ENCODE data around the gene DPP6. TPM values are rescaled to one million over a fixed set of nuclear protein-coding genes. Genes with fewer than 3 reads are reported as not detected.
A peak's percentile ranks its signal among the peaks of the same experiment; 100 is the strongest.

The DPP6 gene
- total RNA-seq, 1 donor from 2014 or later = not detected

DNA sequence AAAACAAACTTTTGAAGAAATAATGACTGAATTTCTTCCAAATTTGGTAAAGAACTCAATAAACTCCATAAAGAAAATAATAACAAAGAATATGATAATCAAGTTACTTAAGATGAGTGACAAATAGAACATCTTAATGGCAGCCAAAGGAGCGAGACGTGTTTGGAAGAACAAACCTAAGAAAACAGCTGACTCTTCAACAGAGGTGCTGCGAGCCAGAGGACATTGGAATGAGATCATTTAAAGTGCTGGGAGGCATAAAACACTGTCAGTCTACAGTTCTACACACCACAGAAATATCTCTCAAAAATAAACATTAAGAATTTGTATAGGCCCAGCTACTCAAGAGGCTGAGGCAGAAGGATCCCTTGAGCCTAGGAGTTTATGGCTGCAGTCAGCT, 507.3 kb downstream of the DPP6 start:
- no peak overlapping the region for H3K27ac Mint-ChIP-seq
- H3K4me1 Mint-ChIP-seq = no peaks in the 10 kb centered on the region
- no peak for DNase-seq
- H3K27me3 Mint-ChIP-seq = no peaks in the 10 kb centered on the region
- H3K36me3 Mint-ChIP-seq (ENCODE audit: low read depth) = no peaks in the 10 kb centered on the region
- H3K9me3 Mint-ChIP-seq = no peaks in the 10 kb centered on the region
- H3K4me3 Mint-ChIP-seq = no peak overlapping the region
- intact Hi-C loops (cut with micrococcal nuclease) = no loop called here

DNA sequence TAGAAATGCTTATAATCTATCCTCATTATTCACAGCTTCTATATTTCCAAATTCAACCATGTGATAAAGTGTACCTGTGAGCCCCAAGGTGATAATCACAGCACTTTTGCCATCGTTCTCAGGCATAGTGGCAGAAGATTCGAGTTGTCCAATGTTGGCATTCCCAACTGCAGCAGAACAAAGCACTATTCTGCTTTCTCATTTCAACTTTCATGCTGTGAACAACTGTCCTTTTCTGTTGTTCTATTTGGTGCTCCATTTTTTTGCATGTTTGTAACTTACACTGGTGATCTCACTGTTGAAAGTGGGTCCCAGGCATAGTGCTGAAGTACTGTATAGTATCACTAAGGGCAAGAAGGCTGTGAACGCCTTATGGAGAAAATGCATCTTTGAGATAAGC, 512.5 kb downstream of the DPP6 start:
- no peak overlapping the region for H3K4me3 Mint-ChIP-seq

DNA sequence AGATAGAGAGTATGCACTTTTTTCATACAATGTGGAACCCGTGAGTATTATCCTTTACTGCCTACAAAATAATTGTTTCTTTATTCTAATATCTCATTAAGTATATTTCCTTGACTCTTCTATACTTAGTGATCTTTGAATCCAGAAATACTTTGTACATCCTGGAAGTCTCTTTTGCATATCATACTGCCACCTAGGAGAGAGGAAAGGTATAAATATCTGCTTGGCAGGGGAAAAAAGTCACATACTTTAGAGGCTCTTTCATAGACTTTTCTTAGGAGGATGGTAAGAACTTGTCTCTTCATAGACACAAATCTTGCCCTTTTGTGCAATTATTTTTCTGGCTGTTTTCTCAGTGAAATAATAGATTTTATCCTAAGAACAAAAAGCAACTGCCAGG, 514.7 kb downstream of the DPP6 start:
- no peak for DNase-seq
- Mint-ChIP-seq H3K4me3 (no peak overlapping the region), H3K36me3 (ENCODE audit: low read depth) (no peaks in the 10 kb centered on the region), H3K4me1 (no peaks in the 10 kb centered on the region), H3K9me3 (peaks cover 3% of the 10 kb centered on the region), H3K27ac (no peak overlapping the region), H3K27me3 (no peaks in the 10 kb centered on the region)
- intact Hi-C loops (cut with micrococcal nuclease) = no loop called here

More for the DNA sequence above, 512.5 kb downstream of the DPP6 start:
- Mint-ChIP-seq H3K36me3 (ENCODE audit: low read depth) (no peaks in the 10 kb centered on the region), H3K27ac (no peak overlapping the region), H3K4me1 (no peaks in the 10 kb centered on the region), H3K9me3 (peaks cover under 1% of the 10 kb centered on the region), H3K27me3 (no peaks in the 10 kb centered on the region)
- peak; percentile 10 for DNase-seq
- intact Hi-C loops (cut with micrococcal nuclease) = no loop called here

DNA sequence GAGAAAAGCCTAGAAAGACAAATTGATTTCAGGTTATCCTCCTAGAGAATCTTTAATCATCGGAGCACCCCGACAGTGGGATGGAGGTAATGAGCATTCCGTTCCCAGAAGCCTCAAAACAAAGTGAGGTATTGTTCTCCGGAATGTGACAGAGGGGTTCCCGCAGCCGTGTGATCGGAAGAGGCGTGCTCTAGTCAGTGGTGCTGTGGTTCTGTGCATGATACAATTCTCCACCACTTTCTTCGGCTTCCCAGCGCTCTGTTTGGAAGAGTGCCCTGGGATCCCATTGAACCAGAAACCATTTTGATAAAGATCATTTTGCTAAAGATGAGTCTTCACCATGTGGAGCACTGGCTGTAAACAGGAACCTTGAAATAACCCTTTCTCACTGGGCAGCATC, 516.1 kb downstream of the DPP6 start:
- Mint-ChIP-seq H3K4me3 (no peak overlapping the region), H3K4me1 (no peaks in the 10 kb centered on the region), H3K27ac (no peak overlapping the region), H3K9me3 (peaks cover 3% of the 10 kb centered on the region), H3K27me3 (no peaks in the 10 kb centered on the region), H3K36me3 (ENCODE audit: low read depth) (no peaks in the 10 kb centered on the region)
- DNase-seq = peak; percentile 20
- intact Hi-C loops (cut with micrococcal nuclease) = no loop called here

DNA sequence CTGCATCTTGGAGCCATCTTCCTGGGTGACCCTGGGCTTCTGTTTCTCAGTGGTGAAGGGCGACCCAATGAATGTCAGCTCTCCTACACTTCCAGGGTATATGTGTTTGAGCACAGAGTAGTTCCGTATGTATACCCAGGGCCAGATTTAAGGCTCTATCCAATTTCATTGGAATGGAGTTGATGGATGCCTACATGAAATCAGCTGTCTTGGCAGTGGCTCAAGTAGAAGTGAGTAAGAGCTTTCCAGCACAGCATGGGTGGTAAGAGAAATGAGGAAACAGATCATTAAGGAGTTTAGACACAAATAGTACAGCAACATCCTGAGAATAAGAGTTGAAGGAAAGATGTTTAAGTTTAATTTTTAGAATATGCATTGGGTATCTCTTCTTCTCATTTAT, 517.7 kb downstream of the DPP6 start:
- peak; percentile 16 for DNase-seq
- Mint-ChIP-seq H3K36me3 (ENCODE audit: low read depth) (no peaks in the 10 kb centered on the region), H3K4me1 (no peaks in the 10 kb centered on the region), H3K4me3 (no peak overlapping the region), H3K27ac (no peak overlapping the region), H3K9me3 (peaks cover 3% of the 10 kb centered on the region), H3K27me3 (no peaks in the 10 kb centered on the region)
- intact Hi-C loops (cut with micrococcal nuclease) = no loop called here

DNA sequence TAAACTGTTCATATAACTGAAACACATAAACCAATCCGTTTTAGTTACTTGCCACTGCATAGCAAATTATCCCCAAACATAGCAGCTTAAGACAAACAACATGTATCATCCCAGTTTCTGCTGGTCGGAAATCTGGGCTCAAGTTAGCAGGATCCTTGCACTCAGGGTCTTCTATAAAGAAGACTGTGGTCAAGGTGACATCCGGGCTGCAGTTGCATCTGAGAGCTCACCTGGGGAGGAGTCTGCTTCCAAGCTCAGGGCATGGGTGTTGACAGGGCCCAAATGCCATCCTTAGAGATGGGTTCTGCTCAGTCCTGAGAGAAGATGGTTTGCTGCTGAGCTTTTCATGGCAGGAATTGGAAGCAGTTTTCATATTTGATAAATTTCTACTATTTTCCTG, 519.6 kb downstream of the DPP6 start:
- Mint-ChIP-seq H3K9me3 (peaks cover 3% of the 10 kb centered on the region), H3K4me3 (no peak overlapping the region), H3K27ac (no peak overlapping the region), H3K4me1 (no peaks in the 10 kb centered on the region), H3K36me3 (ENCODE audit: low read depth) (no peaks in the 10 kb centered on the region), H3K27me3 (no peaks in the 10 kb centered on the region)
- intact Hi-C loops (cut with micrococcal nuclease) = no loop called here
- DNase-seq = peak; percentile 45

DNA sequence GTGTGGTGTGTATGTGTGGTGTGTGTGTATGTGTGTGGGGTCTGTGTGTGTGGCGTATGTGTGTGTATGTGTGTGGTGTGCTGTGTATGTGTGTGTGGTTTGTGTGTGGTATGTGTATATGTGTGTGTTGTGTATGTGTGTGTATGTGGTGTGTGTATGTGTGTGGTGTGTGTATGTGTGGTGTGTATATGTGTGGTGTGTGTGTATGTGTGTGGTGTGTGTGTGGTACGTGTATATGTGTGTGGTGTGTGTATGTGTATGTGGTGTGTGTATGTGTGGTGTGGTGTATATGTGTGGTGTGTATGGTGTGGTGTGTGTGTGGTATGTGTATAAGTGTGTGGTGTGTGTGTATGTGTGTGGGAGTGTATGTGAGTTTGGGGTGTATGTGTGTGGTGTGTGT, 522.0 kb downstream of the DPP6 start:
- intact Hi-C loops (cut with micrococcal nuclease) = no loop called here
- Mint-ChIP-seq H3K4me1 (no peaks in the 10 kb centered on the region), H3K27me3 (no peaks in the 10 kb centered on the region), H3K4me3 (no peak overlapping the region), H3K36me3 (ENCODE audit: low read depth) (no peaks in the 10 kb centered on the region), H3K9me3 (peaks cover 3% of the 10 kb centered on the region), H3K27ac (no peak overlapping the region)
- peak; percentile 7 for DNase-seq

DNA sequence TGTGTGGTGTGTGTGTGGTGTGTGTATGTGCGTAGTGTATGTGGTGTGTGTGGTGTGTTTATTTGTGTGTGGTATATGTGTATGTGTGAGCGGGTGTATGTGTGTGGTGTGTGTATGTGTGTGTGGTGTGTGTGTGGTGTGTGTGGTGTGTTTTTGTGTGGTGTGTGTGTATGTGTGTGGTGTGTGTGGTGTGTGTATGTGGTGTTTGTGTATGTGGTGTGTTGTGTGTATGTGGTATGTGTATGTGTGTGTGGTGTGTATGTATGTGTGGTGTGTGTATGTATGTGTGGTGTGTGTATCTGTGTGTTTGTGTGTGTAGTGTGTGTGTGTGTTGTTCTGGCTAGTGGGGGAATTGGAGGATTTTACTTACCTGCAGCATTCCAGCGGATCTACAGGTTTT, 523.3 kb downstream of the DPP6 start:
- Mint-ChIP-seq H3K27ac (no peak overlapping the region), H3K36me3 (ENCODE audit: low read depth) (no peaks in the 10 kb centered on the region), H3K9me3 (no peaks in the 10 kb centered on the region), H3K4me1 (no peaks in the 10 kb centered on the region), H3K4me3 (no peak overlapping the region), H3K27me3 (no peaks in the 10 kb centered on the region)
- intact Hi-C loops (cut with micrococcal nuclease) = no loop called here
- DNase-seq = no peak

DNA sequence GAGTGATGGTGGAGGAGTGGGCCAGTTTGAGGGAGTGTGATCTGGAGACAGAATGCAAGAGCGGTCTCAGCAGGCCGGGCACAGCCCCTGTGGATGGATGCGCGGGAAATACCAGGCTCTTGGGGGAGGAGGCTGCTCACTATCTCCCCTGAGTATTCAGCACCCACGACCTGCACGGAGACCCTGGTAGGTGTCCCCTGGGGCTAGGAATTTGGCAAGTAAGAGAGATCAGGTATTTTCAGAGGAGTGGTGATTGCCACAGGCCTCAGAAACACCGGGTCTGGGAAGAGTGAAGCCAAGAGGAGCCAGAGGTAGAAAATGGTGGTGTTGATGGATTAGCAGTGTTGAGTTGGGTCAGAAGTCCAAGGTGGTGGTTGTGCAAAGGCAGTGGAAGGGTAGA, 524.4 kb downstream of the DPP6 start:
- Mint-ChIP-seq H3K4me3 (no peak overlapping the region), H3K36me3 (ENCODE audit: low read depth) (no peaks in the 10 kb centered on the region), H3K27ac (no peak overlapping the region), H3K4me1 (no peaks in the 10 kb centered on the region), H3K27me3 (no peaks in the 10 kb centered on the region), H3K9me3 (no peaks in the 10 kb centered on the region)
- intact Hi-C loops (cut with micrococcal nuclease) = no loop called here
- peak; percentile 26 for DNase-seq

DNA sequence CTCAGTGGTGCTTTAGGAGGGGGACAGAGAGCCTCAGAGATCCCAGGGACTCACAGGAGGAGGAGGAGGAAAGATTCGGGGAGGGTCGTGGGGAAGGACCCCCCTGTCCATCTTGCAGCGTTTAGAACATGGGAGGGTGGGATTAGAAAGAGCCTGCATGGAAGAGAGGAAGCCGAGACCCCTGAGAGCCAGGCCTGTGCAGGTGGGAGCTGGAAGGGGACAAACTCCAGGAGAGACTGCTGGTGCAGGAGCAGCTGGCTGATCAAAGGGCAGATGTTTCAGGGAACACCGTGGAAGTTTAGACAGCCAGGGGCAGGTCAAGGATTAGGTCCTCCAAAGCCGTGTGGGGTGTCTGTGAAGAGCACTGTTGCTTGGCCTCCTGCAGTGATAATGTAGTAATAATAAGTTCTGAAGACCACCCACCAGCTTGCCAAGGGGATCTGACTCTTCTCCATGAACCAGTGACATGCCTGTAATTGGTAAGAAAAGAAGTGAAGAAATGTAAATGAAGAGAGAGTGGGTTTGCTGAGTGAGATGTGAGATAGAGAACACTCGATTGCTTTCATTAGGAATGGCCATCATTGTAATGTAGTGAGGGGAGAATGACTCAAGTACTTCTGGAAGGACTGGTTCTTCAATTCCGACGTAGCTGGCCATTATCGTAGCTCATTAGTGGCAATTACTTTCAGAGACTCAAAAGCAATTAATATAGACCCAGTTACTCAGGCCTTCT, 525.1 kb downstream of the DPP6 start:
- Mint-ChIP-seq H3K27me3 (no peaks in the 10 kb centered on the region), H3K36me3 (ENCODE audit: low read depth) (no peaks in the 10 kb centered on the region), H3K9me3 (no peaks in the 10 kb centered on the region), H3K4me1 (no peaks in the 10 kb centered on the region), H3K27ac (no peak overlapping the region), H3K4me3 (no peak overlapping the region)
- intact Hi-C loops (cut with micrococcal nuclease) = no loop called here
- peak; percentile 34 for DNase-seq

DNA sequence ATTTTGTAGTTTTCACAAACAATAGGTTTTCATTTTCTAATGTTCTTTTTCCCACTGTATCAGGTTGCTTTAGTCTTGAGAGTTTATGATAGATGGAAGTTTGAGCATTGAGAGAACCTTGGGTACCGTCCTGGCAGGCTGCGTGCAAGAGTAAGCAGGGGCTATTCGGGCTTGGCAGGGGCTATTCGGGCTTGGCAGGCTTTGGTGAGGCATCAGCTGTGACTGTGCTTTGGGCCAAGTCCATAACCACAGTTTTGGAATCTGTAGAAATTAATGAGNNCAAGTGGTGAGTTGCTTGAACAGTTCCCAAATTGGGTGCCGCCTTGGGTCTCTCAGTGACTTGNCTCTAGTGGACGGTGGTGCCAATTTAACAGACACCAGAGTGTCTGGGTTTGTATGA, 526.1 kb downstream of the DPP6 start:
- Mint-ChIP-seq H3K27me3 (no peaks in the 10 kb centered on the region), H3K9me3 (no peaks in the 10 kb centered on the region), H3K4me3 (no peak overlapping the region), H3K4me1 (no peaks in the 10 kb centered on the region), H3K27ac (no peak overlapping the region), H3K36me3 (ENCODE audit: low read depth) (no peaks in the 10 kb centered on the region)
- intact Hi-C loops (cut with micrococcal nuclease) = no loop called here
- DNase-seq = no peak

DNA sequence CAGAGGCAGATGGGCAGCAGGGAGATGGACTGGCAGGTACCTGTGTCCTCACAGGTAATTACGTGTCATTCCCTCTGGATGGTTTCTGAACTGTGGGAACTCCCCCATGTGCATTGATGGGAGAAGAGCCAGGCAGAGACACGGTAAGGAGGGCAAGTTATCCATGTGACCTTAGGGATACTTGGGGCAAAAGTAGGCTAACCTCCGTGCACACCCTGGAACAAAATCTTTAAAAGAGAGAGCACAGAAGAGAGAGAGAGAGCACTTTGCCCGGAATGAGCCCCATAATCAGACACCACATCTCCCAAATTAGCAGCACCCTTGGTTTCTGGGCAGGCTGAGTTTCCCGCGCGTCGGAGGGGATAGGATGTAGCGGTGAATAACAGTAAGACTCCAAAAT, 527.5 kb downstream of the DPP6 start:
- peak; percentile 36 for DNase-seq
- Mint-ChIP-seq H3K36me3 (ENCODE audit: low read depth) (no peaks in the 10 kb centered on the region), H3K27me3 (no peaks in the 10 kb centered on the region), H3K27ac (no peak overlapping the region), H3K9me3 (no peaks in the 10 kb centered on the region), H3K4me3 (no peak overlapping the region), H3K4me1 (no peaks in the 10 kb centered on the region)
- intact Hi-C loops (cut with micrococcal nuclease) = no loop called here

DNA sequence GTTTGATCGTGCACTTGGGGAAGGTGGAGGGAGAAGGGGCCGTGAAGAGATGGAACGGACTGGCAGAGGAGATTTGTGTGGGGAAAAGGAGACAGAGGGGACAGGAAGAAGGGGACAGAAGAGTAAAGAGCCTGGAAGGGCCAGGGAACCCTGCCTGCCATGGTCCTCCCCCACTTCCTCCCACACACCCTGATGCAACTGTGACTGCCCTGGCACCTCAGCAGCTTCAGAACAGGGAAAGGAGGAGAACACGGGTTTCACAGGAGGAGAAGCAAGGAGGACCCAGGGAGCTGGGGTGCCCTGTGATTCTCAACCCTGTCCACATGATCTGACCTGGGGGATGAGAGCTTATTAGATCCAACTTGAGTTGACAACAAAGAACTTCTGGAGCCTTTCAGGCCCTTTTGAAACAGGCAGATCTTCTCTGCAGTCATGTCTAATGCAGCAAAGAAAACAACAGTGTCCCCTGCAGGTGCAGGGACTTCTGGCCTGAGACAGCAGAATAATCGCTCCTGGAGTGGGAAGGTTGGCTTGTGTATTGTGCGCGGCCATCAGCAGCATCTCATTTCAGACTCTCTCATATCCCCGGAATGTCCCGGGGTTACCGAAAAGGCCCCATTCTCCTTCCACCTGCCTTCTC, 529.2 kb downstream of the DPP6 start:
- DNase-seq = peak; percentile 40
- Mint-ChIP-seq H3K27ac (no peak overlapping the region), H3K36me3 (ENCODE audit: low read depth) (no peaks in the 10 kb centered on the region), H3K4me1 (no peaks in the 10 kb centered on the region), H3K9me3 (no peaks in the 10 kb centered on the region), H3K27me3 (no peaks in the 10 kb centered on the region), H3K4me3 (no peak overlapping the region)
- intact Hi-C loops (cut with micrococcal nuclease) = no loop called here

DNA sequence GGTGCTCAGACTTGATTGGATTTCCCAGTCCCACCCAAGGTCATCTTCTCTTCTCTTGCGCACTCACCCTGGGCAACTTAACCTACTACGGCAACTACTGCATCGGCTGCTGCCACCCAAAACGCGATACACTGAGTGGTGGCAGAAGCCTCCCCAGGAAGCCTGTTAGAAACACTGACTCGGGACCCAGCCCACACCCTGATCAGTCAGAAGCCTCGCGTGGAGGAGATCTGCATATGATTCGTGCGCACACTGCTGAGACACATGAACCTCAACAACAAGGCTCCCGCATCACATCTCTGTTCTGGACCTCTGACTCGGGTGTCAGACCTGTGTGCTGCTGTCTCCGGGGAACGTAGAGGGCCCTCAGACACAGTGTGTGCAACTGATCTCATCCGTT, 531.3 kb downstream of the DPP6 start:
- Mint-ChIP-seq H3K4me3 (no peak overlapping the region), H3K27ac (no peak overlapping the region), H3K27me3 (no peaks in the 10 kb centered on the region), H3K36me3 (ENCODE audit: low read depth) (no peaks in the 10 kb centered on the region), H3K9me3 (no peaks in the 10 kb centered on the region), H3K4me1 (no peaks in the 10 kb centered on the region)
- intact Hi-C loops (cut with micrococcal nuclease) = no loop called here
- DNase-seq = peak; percentile 19

Measured in activated CD4-positive, alpha-beta T cell treated with anti-CD3 and anti-CD28 coated beads, Interleukin-2, amount 10 ng/mL, durations not matched to agents 24 days and 14 days (primary cell).